Subcutaneous adipose tissue (tissue), 4 donors: ENCODE measurements around the gene STIMATE. TPM values are rescaled to one million over a fixed set of nuclear protein-coding genes. Genes with fewer than 3 reads are reported as not detected.

ENCODE experiments used
- CTCF ChIP-seq: fragments of 450-650 bp; IDR thresholded peaks from one replicate; pipeline ENCODE4 v1.5.1; 2016; ENCODE audit warnings: low read depth, mild to moderate bottlenecking, control low read depth, antibody characterized with exemption, moderate library complexity
- total RNA-seq, 4 donors: library from RNA; depleted of rRNA; stranded (reverse); fragments of >200 nt; gene quantifications; one replicate each; pipeline ENCODE4 v1.1.0, GENCODE V29; 2016

The STIMATE gene
- total RNA-seq, 4 donors from 2014 or later, result 21.4 to 32.0 (median 23.3) TPM

DNA sequence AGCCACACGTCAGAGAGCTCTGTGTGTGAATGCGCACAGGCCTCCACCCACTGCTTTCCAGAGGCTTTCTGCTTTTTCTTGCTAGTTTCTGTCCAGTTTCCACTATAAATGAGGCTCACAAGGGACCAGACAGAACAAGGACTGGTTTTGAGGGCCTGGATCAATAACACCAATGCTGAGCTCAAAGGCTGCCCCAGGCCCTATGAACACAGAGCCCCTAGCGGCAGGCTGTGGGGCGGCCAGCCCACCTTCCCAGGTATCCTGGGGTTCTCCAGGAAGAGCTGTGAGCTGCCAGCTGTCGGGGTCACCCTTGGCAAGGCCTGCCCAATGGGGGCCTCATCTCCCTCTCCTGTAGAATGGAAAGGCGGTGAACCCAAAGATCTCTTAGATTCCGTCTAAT lies 104.9 kb downstream of the STIMATE start:
- TF ChIP-seq CTCF, result no peak

DNA sequence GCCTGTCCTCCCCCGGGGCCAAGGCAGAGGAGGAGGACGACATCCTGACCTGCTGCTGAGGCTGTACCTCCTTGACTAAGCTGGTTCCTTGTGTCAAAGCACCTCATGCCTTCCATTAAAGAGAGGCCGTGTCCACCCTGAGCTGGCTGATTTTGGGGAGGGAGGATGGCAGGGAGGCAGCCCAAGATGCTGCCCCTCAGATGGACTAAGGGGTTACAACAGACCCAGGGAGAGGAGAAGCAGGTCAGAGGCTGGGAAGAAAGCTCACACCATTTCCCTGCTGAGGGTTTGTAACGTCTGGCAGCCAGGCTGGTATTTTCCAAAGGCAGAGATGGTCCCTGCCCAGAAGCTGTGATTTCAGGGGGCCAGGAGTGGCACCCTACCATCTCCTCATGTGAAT lies 105.4 kb downstream of the STIMATE start:
- TF ChIP-seq CTCF, result no peak

- no peak for TF ChIP-seq CTCF
Measured at GRCh38 chr3:52791366-52791765, 106.0 kb downstream of the STIMATE start.

DNA sequence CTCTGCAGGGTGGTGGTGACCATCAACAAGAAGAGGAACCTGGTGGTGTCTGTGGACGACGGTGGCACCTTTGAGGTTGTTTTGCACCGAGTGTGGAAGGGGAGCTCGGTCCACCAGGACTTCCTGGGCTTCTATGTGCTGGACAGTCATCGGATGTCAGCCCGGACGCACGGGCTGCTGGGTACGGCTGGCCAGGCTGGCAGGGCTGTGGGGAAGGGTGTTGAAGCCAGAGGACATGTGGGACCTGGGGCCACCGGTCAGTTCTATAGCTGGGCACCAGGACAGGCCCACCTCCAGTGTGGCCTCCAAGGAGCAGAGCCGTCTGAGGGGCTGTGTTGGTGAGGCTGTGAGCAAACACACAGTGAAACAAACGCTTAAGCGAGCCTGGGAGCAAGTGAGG lies 106.6 kb downstream of the STIMATE start:
- no peak for TF ChIP-seq CTCF

- no peak for TF ChIP-seq CTCF
Measured at GRCh38 chr3:52790337-52790736, 107.0 kb downstream of the STIMATE start.

GRCh38 chr3:52789746-52790040 lies 107.7 kb downstream of the STIMATE start:
- TF ChIP-seq CTCF, result no peak

- no peak for TF ChIP-seq CTCF
Measured at GRCh38 chr3:52788890-52789745, 108.2 kb downstream of the STIMATE start.
